ENCODE measurements around the gene AK2. TPM values are rescaled to one million over a fixed set of nuclear protein-coding genes. Genes with fewer than 3 reads are reported as not detected.
"Not testable (repeated sequence)": the region's sequence is repeated elsewhere in the genome, so short reads cannot be mapped to it uniquely, and the experiment has no call there.

Gene AK2
- total RNA-seq, 2 donors from 2014 or later = 304 to 372 TPM

DNA sequence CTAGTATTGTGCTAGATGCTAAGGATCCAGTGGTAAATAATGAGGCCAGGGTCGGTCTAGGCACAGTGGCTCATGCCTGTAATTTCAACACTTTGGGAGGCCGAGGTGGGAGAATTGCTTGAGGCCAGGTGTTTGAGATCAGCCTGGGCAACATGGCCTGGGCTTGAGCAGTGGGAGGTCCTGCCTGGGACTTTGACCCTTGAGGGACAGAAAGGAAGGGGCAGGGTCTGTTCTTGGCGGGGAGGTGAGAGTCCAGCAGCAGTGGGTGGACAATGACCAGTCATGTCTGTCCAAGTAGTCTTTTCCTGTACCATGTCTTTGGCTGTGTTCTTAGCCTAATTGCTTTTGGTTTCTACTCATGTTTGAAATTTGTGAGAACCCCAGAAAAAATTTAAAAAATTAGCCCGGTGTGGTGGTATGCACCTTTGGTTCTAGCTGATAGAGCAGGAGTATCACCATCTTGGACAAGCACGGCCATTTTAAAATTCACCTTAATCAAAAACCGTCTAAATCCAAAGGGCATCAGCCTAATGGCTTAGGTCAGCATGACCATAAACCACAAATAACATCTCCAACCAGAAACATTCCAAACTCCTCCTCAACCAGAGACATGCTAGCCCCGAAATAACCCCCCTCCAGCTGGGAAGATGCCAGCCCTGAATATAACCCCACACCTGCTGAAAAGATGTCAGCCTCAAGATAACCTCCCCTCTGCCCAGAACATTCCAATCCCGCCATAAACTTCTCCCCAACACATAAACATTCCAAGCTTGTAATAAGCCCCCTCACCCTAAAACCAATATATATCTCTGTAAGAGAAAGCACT lies 6.8 kb upstream of the AK2 start:
- Mint-ChIP-seq H3K36me3 (ENCODE audit: low read depth) (no peaks in the 10 kb centered on the region), H3K27me3 (no peaks in the 10 kb centered on the region), H3K27ac (no peak overlapping the region), H3K4me3 (no peak overlapping the region), H3K4me1 (peaks cover 6% of the 10 kb centered on the region), H3K9me3 (no peaks in the 10 kb centered on the region)
- no peak for ATAC-seq (replicated peaks)

DNA sequence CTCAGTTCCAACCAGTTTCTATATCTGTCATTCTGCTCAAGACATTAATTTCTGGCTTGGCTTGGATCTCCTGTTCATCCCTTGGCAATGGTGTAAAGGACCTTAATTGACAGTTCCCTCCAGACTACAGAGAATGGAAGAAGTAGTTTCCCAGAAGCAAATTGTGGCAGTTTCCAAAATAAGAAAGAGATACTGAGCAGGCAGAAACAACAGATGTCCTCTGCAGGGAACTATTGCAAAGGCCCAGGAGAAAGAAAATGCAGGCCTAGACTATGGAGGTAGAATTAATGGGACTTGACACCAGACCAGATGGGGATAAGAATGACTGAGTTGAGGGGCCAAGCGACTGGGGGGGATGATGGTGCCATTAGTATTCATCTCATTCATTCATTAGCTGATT lies 6.1 kb upstream of the AK2 start:
- Mint-ChIP-seq H3K27ac (no peak overlapping the region), H3K4me1 (peaks cover 6% of the 10 kb centered on the region), H3K36me3 (ENCODE audit: low read depth) (no peaks in the 10 kb centered on the region), H3K9me3 (no peaks in the 10 kb centered on the region), H3K4me3 (no peak overlapping the region), H3K27me3 (no peaks in the 10 kb centered on the region)
- no peak for ATAC-seq (replicated peaks)

DNA sequence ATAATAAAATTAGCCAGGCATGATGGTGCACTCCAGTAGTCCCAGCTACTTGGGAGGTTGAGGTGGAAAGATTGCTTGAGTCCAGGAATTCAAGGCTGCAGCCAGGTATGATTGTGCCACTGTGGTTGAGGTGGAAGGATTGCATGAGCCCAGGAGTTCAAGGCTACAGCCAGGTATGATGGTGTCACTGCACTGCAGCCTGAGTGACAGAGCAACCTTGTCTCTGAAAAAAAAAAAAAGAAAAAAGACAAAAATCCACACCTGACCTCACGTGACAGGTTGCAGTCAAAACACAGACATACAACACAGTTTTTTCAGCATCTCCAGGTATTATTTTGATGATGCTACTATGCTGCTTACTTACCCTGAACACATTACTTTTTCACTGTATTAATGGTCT lies 4.3 kb upstream of the AK2 start:
- H3K4me1 Mint-ChIP-seq = peaks cover 3% of the 10 kb centered on the region
- H3K27me3 Mint-ChIP-seq = no peaks in the 10 kb centered on the region
- no peaks in the 10 kb centered on the region for H3K9me3 Mint-ChIP-seq
- H3K27ac Mint-ChIP-seq = no peak overlapping the region
- no peak for ATAC-seq (replicated peaks)
- H3K36me3 Mint-ChIP-seq (ENCODE audit: low read depth) = peaks cover 10% of the 10 kb centered on the region
- no peak overlapping the region for H3K4me3 Mint-ChIP-seq

DNA sequence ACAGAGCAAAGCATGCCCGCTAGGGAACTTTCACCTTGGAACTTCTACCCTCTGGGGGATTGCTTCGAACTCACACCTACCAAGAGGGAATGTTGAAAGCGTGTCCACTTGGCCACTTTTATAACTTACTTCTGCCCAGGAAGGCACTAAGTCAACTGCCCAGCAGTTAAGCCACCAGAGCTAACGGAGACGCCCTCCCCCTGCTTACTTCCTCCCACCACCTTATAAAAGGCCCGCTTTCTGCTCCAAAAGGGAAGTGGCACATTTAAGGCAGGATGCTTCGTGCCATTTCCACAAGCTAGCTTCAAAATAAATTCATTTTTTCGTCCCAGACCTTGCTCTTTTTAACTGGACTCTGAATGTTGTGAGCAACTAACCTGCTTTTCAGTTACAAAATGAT lies 3.2 kb upstream of the AK2 start:
- Mint-ChIP-seq H3K4me3 (no peak overlapping the region), H3K9me3 (no peaks in the 10 kb centered on the region), H3K27me3 (no peaks in the 10 kb centered on the region), H3K4me1 (no peaks in the 10 kb centered on the region), H3K36me3 (ENCODE audit: low read depth) (peaks cover 22% of the 10 kb centered on the region), H3K27ac (no peak overlapping the region)
- ATAC-seq (replicated peaks) = no peak

DNA sequence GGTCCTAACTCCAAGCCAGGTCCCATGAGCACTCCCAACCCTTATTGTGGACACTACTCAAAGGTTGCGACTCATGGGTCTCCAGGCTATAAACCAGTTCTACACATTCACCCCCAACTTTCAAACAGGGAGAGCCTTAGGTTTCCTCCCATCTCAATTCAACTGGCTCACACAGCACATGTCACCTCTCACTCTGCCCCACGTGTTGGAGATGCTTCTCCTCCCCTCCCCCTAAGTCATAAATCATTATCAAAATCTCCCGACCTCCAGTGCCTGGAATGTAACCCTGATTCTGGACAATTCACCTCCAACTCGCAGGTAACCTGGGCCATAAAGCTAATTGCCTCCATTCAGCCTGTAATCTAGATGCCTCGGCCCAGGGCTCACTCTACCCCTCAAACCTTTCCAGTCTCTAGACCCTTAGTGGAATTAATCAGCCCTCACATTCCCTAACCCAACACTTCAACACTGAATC lies 595 bp downstream of the AK2 start:
- Mint-ChIP-seq H3K27ac (peak overlapping the region; percentile 88), H3K36me3 (ENCODE audit: low read depth) (peaks cover 58% of the 10 kb centered on the region), H3K4me3 (peak overlapping the region; percentile 87), H3K9me3 (no peaks in the 10 kb centered on the region), H3K4me1 (peaks cover 21% of the 10 kb centered on the region), H3K27me3 (no peaks in the 10 kb centered on the region)
- ATAC-seq (replicated peaks) = peak; percentile 0

DNA sequence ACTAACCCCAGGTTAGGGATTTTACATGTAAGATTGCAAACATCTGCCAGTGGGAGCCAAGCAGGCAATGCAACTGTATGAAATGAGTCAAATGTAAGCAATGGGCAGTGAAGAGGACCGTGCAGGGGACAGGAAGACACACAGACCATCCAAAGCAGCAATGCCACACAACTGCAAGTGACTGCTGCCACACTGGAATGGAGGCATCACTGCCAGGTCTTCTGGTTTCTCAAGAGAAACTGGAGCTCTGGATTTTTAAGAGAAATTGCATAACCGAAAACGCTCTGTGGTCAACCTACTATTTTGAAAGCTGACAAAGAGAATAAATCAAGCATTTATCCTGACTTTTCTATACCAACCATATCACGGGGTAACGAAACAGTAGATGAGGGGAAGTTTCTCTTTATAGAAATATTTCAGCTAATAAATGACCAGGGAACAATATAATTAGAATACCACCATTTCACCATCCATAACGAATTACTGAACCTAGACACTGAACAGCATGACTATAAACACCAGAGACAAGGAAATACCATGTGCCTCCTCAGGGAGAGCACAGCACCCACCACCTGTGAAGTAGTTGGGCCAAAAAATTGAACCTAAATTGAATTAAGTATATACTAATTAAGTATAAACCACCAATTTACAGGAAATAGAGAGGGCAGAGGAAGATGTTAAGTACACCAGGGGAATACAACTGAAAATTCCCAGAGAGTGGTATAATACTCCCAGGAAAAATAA lies 4.4 kb downstream of the AK2 start:
- ATAC-seq (replicated peaks) = no peak
- Mint-ChIP-seq H3K4me1 (peaks cover 39% of the 10 kb centered on the region), H3K9me3 (no peaks in the 10 kb centered on the region), H3K4me3 (peak overlapping the region; percentile 43), H3K27ac (no peak overlapping the region), H3K36me3 (ENCODE audit: low read depth) (peaks cover 96% of the 10 kb centered on the region), H3K27me3 (no peaks in the 10 kb centered on the region)

DNA sequence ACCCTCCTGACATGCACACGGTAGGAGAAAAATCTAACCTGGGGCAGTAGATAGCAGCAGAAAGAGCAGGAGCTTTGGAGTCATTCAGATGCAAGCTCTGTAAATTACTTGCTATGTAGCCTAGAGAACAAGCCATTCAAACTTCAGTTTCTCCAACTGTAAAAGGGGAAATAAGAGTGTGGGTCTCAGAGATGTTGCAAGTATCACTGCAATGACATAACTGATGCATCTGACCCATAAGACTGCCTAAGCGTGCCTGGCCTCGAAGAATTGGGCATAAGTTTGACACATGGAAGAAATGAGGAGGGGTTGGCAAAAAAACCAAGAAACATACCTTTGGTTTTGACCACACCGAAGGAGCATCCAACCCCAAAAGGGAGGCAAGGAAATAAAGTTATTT lies 5.2 kb downstream of the AK2 start:
- H3K27ac Mint-ChIP-seq = peak overlapping the region; percentile 42
- peak overlapping the region; percentile 43 for H3K4me3 Mint-ChIP-seq
- no peak for ATAC-seq (replicated peaks)
- H3K9me3 Mint-ChIP-seq = no peaks in the 10 kb centered on the region
- peaks cover 97% of the 10 kb centered on the region for H3K36me3 Mint-ChIP-seq (ENCODE audit: low read depth)
- H3K27me3 Mint-ChIP-seq = no peaks in the 10 kb centered on the region
- peaks cover 39% of the 10 kb centered on the region for H3K4me1 Mint-ChIP-seq

DNA sequence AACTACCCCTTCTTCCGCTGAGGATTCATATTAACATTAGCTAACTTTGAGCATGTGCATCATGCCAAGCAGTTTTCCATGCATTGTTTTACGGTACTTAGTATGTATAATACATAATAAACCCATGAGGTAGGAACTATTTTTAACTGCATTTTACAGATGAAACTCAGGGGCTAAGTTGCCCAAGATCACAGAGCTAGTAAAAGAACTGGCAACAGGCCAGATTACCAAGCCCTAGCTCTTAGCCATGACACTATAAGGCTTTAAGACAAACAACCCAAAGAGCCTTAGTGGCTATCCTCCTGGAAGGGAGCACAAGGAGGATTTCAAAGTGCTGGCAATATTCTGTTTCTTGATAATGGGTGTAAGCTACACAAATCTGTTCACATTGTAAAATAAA lies 6.1 kb downstream of the AK2 start:
- Mint-ChIP-seq H3K36me3 (ENCODE audit: low read depth) (peaks cover 92% of the 10 kb centered on the region), H3K27ac (no peak overlapping the region), H3K4me1 (peaks cover 47% of the 10 kb centered on the region), H3K27me3 (no peaks in the 10 kb centered on the region), H3K9me3 (no peaks in the 10 kb centered on the region), H3K4me3 (no peak overlapping the region)
- no peak for ATAC-seq (replicated peaks)

DNA sequence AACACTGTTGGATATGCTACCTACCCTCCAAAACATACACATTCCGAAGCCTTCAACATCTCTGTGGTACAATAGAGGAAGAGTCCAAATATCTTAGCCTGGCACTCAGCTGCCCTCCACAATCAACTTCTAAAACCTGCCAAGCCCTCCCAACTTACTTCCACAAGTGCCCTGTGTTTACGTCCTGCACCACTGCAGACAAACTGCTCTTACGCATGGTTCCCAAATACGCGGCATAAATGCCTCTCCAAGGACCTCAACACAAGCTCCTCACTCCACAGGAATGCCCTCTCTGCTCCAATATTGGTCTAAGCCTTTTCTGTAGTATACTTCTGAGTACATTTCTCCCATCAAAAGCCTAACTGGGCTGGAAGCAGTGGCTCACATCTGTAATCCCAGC lies 6.8 kb downstream of the AK2 start:
- no peaks in the 10 kb centered on the region for H3K27me3 Mint-ChIP-seq
- H3K4me1 Mint-ChIP-seq = peaks cover 50% of the 10 kb centered on the region
- no peak for ATAC-seq (replicated peaks)
- H3K36me3 Mint-ChIP-seq (ENCODE audit: low read depth) = peaks cover 92% of the 10 kb centered on the region
- H3K4me3 Mint-ChIP-seq = no peak overlapping the region
- H3K27ac Mint-ChIP-seq = no peak overlapping the region
- H3K9me3 Mint-ChIP-seq = no peaks in the 10 kb centered on the region

DNA sequence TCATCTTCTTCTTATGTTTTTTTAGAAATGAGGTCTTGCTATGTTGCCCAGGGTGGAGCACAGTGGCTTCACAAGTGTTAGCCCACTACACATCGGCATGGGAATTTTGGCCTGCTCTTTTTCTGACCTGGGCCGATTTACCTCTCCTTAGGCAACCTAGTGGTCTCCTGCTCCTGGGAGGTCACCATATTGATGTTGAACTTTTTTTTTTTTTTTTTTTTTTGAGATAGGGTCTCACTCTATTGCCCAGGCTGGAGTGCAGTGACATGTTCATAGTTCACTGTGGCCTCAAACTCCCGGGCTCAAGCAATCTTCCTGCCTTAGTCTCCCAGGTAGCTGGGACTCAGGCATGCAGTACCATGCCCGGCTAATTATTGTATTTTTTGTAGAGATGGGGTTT lies 7.5 kb downstream of the AK2 start:
- H3K36me3 Mint-ChIP-seq (ENCODE audit: low read depth) = peaks cover 92% of the 10 kb centered on the region
- no peak overlapping the region for H3K4me3 Mint-ChIP-seq
- ATAC-seq (replicated peaks) = no peak
- H3K27ac Mint-ChIP-seq = no peak overlapping the region
- peaks cover 53% of the 10 kb centered on the region for H3K4me1 Mint-ChIP-seq
- no peaks in the 10 kb centered on the region for H3K9me3 Mint-ChIP-seq
- no peaks in the 10 kb centered on the region for H3K27me3 Mint-ChIP-seq

DNA sequence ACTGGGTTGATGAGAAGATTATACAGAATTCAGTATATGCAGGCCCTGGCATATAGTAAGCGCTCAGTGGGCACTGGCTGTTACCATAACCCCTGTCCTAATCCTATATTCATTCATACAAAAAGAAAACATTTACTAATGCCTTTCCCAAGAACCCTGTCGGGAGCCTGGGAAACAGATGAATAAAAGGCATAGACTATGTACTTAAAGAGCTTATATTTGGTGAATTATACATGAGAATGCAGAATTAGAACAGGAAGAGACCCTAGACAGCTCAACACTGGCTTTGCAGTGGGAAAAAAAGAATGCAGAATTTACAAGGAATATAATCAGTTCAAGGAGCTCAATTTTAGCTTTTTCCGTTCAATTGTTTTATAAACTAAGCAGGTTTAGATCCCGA lies 10.9 kb downstream of the AK2 start:
- H3K4me3 Mint-ChIP-seq = peak overlapping the region; percentile 62
- peak overlapping the region; percentile 88 for H3K27ac Mint-ChIP-seq
- ATAC-seq (replicated peaks) = no peak
- peaks cover 93% of the 10 kb centered on the region for H3K36me3 Mint-ChIP-seq (ENCODE audit: low read depth)
- peaks cover 32% of the 10 kb centered on the region for H3K4me1 Mint-ChIP-seq
- no peaks in the 10 kb centered on the region for H3K9me3 Mint-ChIP-seq
- H3K27me3 Mint-ChIP-seq = no peaks in the 10 kb centered on the region

DNA sequence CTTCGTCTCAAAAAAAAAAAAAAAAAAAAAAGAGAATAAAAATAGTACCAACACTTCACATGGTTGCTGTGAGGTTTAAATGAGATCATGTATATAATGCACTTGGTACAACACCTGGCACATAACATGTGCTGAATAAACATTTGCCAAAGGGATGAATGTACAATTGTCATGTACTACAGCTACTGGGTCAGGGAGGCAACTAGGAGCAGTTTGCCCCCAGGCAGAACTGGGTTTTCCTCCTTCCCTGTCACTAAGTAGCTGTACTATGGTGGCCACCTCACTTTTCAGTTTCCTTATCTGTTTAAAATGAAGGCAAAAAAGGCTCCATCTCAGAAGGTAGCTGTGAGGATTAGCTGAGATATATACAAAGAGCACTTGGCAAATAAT lies 11.5 kb downstream of the AK2 start:
- no peaks in the 10 kb centered on the region for H3K27me3 Mint-ChIP-seq
- H3K9me3 Mint-ChIP-seq = no peaks in the 10 kb centered on the region
- H3K4me3 Mint-ChIP-seq = peak overlapping the region; percentile 62
- H3K36me3 Mint-ChIP-seq (ENCODE audit: low read depth) = peaks cover 93% of the 10 kb centered on the region
- peak overlapping the region; percentile 88 for H3K27ac Mint-ChIP-seq
- ATAC-seq (replicated peaks) = no peak
- H3K4me1 Mint-ChIP-seq = peaks cover 31% of the 10 kb centered on the region

DNA sequence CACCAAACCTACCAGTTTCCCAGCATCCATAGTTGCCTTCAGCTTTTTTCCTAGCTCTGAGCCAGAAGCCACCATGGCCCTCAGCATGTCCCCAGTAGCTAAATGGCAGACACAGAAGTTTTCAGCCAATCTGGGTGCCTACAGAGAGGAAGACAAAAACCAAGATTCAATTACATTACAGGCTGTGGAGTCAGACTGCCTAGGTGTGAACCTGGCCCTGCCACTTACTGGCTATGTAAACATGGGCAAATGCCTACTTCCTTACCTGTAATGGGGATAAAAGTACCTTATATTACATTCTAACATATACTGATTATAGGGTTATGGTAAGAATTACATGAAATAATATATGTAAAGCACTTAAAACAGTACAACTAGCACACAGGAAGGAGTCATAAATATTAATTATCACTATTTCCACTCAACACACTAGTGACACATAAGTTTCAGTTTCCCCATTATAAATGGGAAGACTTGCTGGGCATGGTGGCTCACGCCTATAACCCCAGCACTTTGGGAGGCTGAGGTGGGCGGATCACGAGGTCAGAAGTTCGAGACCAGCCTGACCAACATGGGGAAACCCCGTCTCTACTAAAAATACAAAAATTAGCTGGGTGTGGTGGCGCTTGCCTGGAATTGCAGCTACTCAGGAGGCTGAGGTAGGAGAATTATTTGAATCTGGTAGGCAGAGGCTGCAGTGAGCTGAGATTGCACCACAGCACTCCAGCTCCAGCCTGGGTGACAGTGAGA lies 12.1 kb downstream of the AK2 start:
- H3K4me3 Mint-ChIP-seq = peak overlapping the region; percentile 62
- not testable (repeated sequence) for H3K27me3 Mint-ChIP-seq, H3K9me3 Mint-ChIP-seq

DNA sequence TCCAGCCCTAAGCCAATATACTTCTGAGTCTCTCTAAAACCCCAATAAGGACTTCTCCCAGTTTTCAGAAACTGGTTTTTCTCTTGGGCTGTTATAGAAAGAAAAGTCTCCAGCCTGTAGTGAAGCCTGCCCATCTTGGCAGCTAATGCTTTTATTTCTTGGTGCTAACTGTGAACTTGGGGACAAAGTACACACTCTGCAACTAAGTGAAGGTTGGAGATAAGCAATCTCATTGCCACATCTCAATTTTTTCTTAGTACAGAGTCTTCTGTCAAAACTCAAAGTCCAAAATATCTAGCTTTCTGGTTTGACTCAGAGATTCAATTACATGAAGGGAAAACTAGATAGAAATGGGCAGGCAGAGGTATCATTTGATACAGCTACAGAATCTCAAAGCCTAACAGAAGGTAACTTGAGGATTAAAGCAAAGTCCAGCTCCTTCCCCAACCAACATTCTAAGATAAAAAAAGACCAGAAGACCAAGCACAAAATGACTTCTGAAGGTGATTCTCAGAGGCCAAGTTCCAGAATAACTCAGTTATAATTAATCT lies 14.0 kb downstream of the AK2 start:
- ATAC-seq (replicated peaks) = no peak
- peak overlapping the region; percentile 47 for H3K27ac Mint-ChIP-seq
- no peaks in the 10 kb centered on the region for H3K9me3 Mint-ChIP-seq
- H3K27me3 Mint-ChIP-seq = no peaks in the 10 kb centered on the region
- H3K36me3 Mint-ChIP-seq (ENCODE audit: low read depth) = peaks cover 93% of the 10 kb centered on the region
- no peak overlapping the region for H3K4me3 Mint-ChIP-seq
- peaks cover 33% of the 10 kb centered on the region for H3K4me1 Mint-ChIP-seq

More for the DNA sequence above, 12.1 kb downstream of the AK2 start:
- Mint-ChIP-seq H3K27ac (peak overlapping the region; percentile 88), H3K36me3 (ENCODE audit: low read depth) (peaks cover 93% of the 10 kb centered on the region), H3K4me1 (peaks cover 25% of the 10 kb centered on the region)
- ATAC-seq (replicated peaks) = peak; percentile 88
